HepG2 (cell line): ENCODE data around the gene EPHB3. TPM values are rescaled to one million over a fixed set of nuclear protein-coding genes. Genes with fewer than 3 reads are reported as not detected.

Source experiments
- ATAC-seq: fragments of 200-7000 bp; cut with Tn5 transposase; 3 replicates; pipeline ENCODE4 v1.9.1; 2020; ENCODE audit warnings: mild to moderate bottlenecking, moderate library complexity
- BruUV-seq: library from RNA; stranded (reverse); fragments of 400-500 nt; replicated peaks from 2 replicates; lab custom pipeline; 2021; lab: Mats Ljungman, UMichigan
- CTCF ChIA-PET: fragments of 300-600 bp; formaldehyde crosslinking; extraction: SDS; loops from one replicate; lab custom pipeline; 2021; ENCODE audit warnings: low total read pairs, inconsistent platforms, low intra/inter-chr PET ratio; lab: Yijun Ruan, JAX
- POLR2A ChIA-PET: fragments of 350-600 bp; sonication (Branson Sonifier 250); formaldehyde crosslinking; loops from one replicate; lab custom pipeline; 2020; ENCODE audit warnings: antibody characterized with exemption, inconsistent platforms; lab: Yijun Ruan, JAX
- DNase-seq: peaks from one replicate; pipeline ENCODE4 v3.0.0-alpha.2; 2015; ENCODE audit warnings: low spot score
- FAIRE-seq: peaks from 3 replicates; lab custom pipeline; 2011; peaks lifted over from hg19 to GRCh38; lab: Jason Lieb, UNC
- H2AFZ ChIP-seq: one replicate; pipeline ENCODE4 v1.6.1; 2011; ENCODE audit warnings: low read length, inconsistent platforms
- H3K27ac ChIP-seq: fragments of 300-600 bp; 3 replicates; pipeline ENCODE4 v1.8.0; 2011; ENCODE audit warnings: mixed run types, mild to moderate bottlenecking, mixed read lengths, low read length, inconsistent platforms; ENCODE audit not compliant: insufficient read depth; ENCODE audit errors: extremely low read length
- H3K27me3 ChIP-seq, 2 experiments: fragments of 200-600 bp in 1 of 2; 2 replicates in 1 of 2; 3 replicates in 1 of 2; pipeline versions ENCODE4 v1.6.0 to v1.8.0; 2011; ENCODE audit warnings: low read length in 2 of 2, mild to moderate bottlenecking in 2 of 2, moderate library complexity in 2 of 2, inconsistent platforms in 1 of 2; ENCODE audit not compliant: insufficient read depth in 2 of 2, control insufficient read depth in 1 of 2
- H3K36me3 ChIP-seq, 2 experiments: fragments of 200-600 bp in 1 of 2; replicated peaks in 1 of 2; 2 replicates in 1 of 2; 3 replicates in 1 of 2; pipeline versions ENCODE4 v1.5.1 to v1.8.0; 2011; ENCODE audit warnings: low read length in 2 of 2, inconsistent platforms in 1 of 2; ENCODE audit not compliant: insufficient read depth in 2 of 2, control insufficient read depth in 1 of 2
- H3K4me1 ChIP-seq: 2 replicates; pipeline ENCODE4 v1.5.1; 2012; ENCODE audit warnings: low read length, inconsistent platforms; ENCODE audit not compliant: insufficient read depth
- H3K4me2 ChIP-seq: 2 replicates; pipeline ENCODE4 v1.6.0; 2011; ENCODE audit warnings: low read depth, low read length, inconsistent platforms
- H3K4me3 ChIP-seq, 3 experiments: fragments of 200-600 bp in 1 of 3; sonication (generic), shearing (Covaris generic) in 1 of 3; replicated peaks in 1 of 3; 2 replicates each; pipeline ENCODE4 v1.5.1; 2011 to 2016; ENCODE audit warnings: low read length in 3 of 3, inconsistent platforms in 2 of 3, low read depth in 2 of 3, mild to moderate bottlenecking in 2 of 3, control low read depth in 1 of 3, mixed read lengths in 1 of 3; ENCODE audit not compliant: insufficient read depth in 1 of 3
- H3K79me2 ChIP-seq: one replicate; pipeline ENCODE4 v1.6.1; 2011; ENCODE audit warnings: low read length, inconsistent platforms; ENCODE audit not compliant: insufficient read depth
- H3K9ac ChIP-seq: 2 replicates; pipeline ENCODE4 v1.6.0; 2011; ENCODE audit warnings: mild to moderate bottlenecking, low read depth, low read length, inconsistent platforms; ENCODE audit not compliant: insufficient read depth
- H3K9me3 ChIP-seq: 2 replicates; pipeline ENCODE4 v1.5.1; 2012; ENCODE audit warnings: mild to moderate bottlenecking, low read length
- H4K20me1 ChIP-seq: 2 replicates; pipeline ENCODE4 v1.6.0; 2011; ENCODE audit warnings: inconsistent platforms, mild to moderate bottlenecking, low read length, moderate library complexity; ENCODE audit not compliant: insufficient read depth
- CEBPB ChIP-seq: IDR thresholded peaks from 2 replicates; pipeline ENCODE4 v1.6.1; 2011; ENCODE audit warnings: low read depth, low read length, improper control_type of control experiment, borderline replicate concordance
- CREB3 ChIP-seq: sonication (generic); formaldehyde crosslinking; IDR thresholded peaks from 2 replicates; pipeline ENCODE4 v1.5.0; 2020; ENCODE audit warnings: missing genetic modification reagents
- HNF4G ChIP-seq, 2 experiments: sonication (generic) in 1 of 2; formaldehyde crosslinking in 1 of 2; IDR thresholded peaks; 2 replicates each; pipeline versions ENCODE4 v1.4.0 to v1.6.1; 2011 to 2020; ENCODE audit warnings: borderline replicate concordance in 2 of 2, low read depth in 2 of 2, mild to moderate bottlenecking in 2 of 2, low read length in 1 of 2, missing genetic modification reagents in 1 of 2, moderate library complexity in 1 of 2
- MAFF ChIP-seq: IDR thresholded peaks from 2 replicates; pipeline ENCODE4 v1.6.1; 2011; ENCODE audit warnings: low read depth, low read length, improper control_type of control experiment
- NFE2L1 ChIP-seq: sonication (generic); formaldehyde crosslinking; IDR thresholded peaks from 2 replicates; pipeline ENCODE4 v1.4.0; 2020; ENCODE audit warnings: missing genetic modification reagents, mild to moderate bottlenecking, borderline replicate concordance
- PLRG1 ChIP-seq: fragments of 450-650 bp; conservative IDR thresholded peaks from 2 replicates; pipeline ENCODE4 v1.6.1; 2016
- SMYD3 ChIP-seq: sonication (generic); formaldehyde crosslinking; IDR thresholded peaks from 2 replicates; pipeline ENCODE4 v1.8.1; 2023; ENCODE audit warnings: mild to moderate bottlenecking, missing genetic modification reagents
- TEAD2 ChIP-seq: sonication (generic); formaldehyde crosslinking; IDR thresholded peaks from 2 replicates; pipeline ENCODE4 v1.9.0; 2021; ENCODE audit warnings: missing genetic modification reagents
- ZFP36 ChIP-seq: fragments of 150-350 bp; IDR thresholded peaks from 2 replicates; pipeline ENCODE4 v1.6.1; 2018; ENCODE audit warnings: borderline replicate concordance, low read length, low read depth; ENCODE audit not compliant: partially characterized antibody
- ZNF547 ChIP-seq: sonication (generic); formaldehyde crosslinking; IDR thresholded peaks from 2 replicates; pipeline ENCODE4 v1.5.1; 2020; ENCODE audit warnings: mild to moderate bottlenecking, missing genetic modification reagents
- ZNF552 ChIP-seq: sonication (generic); formaldehyde crosslinking; IDR thresholded peaks from 2 replicates; pipeline ENCODE4 v1.9.0; 2022; ENCODE audit warnings: missing genetic modification reagents, mild to moderate bottlenecking, borderline replicate concordance
- ZNF703 ChIP-seq: sonication (generic); formaldehyde crosslinking; IDR thresholded peaks from 2 replicates; pipeline ENCODE4 v1.5.1; 2020; ENCODE audit warnings: missing genetic modification reagents, mild to moderate bottlenecking, moderate library complexity, borderline replicate concordance
- ZSCAN12 ChIP-seq: sonication (generic); formaldehyde crosslinking; IDR thresholded peaks from 2 replicates; pipeline ENCODE4 v1.9.0; 2021; ENCODE audit warnings: mild to moderate bottlenecking, missing genetic modification reagents
- WGBS: methylation state at CpG from one replicate; pipeline ENCODE4 v1.1.6; 2017; ENCODE audit warnings: low lambda C conversion rate; 5-methylcytosine and 5-hydroxymethylcytosine counted together
- in situ Hi-C: cut with HindIII; loops from 2 replicates; pipeline ENCODE4 v1.10.0; 2017; ENCODE audit warnings: low pct_unique_long_range_greater_than_20kb; ENCODE audit not compliant: extremely low pct_ligation_motif_present
- intact Hi-C: fragments of 100-400 bp; cut with micrococcal nuclease; formaldehyde crosslinking; loops from one replicate; pipeline ENCODE4 v1.10.0; 2022; ENCODE audit not compliant: unreplicated experiment
- polyA plus RNA-seq, 8 experiments: library from polyadenylated mRNA; depleted of rRNA in 3 of 8; stranded (reverse) in 7 of 8; unstranded in 1 of 8; fragments of >200 nt; fragmentation: Illumina TruSeq in 4 of 8; extraction: Trizol in 4 of 8; gene quantifications; 2 replicates each; pipeline versions ENCODE4 v1.2.1 to v1.2.3, GENCODE V29; 2011 to 2016; ENCODE audit warnings: low read depth in 4 of 8, missing spikeins in 1 of 8, mixed read lengths in 1 of 8; ENCODE audit not compliant: insufficient read depth in 1 of 8
- total RNA-seq, 5 experiments: library from RNA; depleted of rRNA; stranded (reverse); fragments of >200 nt; fragmentation: Illumina TruSeq; extraction: Trizol; gene quantifications; 2 replicates each; pipeline ENCODE4 v1.2.3, GENCODE V29; 2016; ENCODE audit warnings: low read depth in 1 of 5
- TF ChIP-seq, protein P1 (sequence below): sonication (generic); formaldehyde crosslinking; IDR thresholded peaks from 2 replicates; pipeline ENCODE4 v1.8.0; 2022; ENCODE audit warnings: low read depth, missing genetic modification reagents

Gene EPHB3
- total and polyA plus RNA-seq, 2 of the 13 experiments (the other 11 are each of a cell fraction or from before 2014, with no cell fraction given): 0.01 TPM; not detected in 1

DNA sequence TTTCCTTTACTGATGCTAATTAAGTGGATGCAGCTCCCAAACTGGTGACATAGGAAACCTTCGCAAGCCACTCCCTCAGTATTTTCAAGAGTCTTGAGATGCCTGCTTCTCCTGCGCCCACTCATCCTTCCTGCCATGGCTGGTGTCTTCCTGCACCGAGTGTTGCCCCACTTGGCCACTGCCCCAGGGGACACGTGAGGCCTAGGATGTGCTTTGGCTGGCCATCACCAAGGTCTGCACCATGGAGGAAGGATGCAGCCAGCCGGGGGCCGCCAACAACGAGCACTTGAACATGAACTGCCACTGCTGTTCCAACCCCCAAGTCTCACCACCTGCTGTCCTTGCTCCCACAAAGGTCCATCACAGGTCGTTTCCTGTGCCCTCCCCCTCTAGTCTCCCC, 34.1 kb downstream of the EPHB3 start:
- Histone ChIP-seq H3K36me3 (no peaks in the 10 kb centered on the region), H3K9ac (no peak overlapping the region), H3K4me3 (no peak overlapping the region), H2AFZ (no peak overlapping the region), H3K27me3 (peaks cover 1 to 48% of the 10 kb centered on the region in 2 experiments; a peak in 2 of 5 replicates), H3K27ac (no peak overlapping the region), H3K4me1 (no peaks in the 10 kb centered on the region), H3K79me2 (no peaks in the 10 kb centered on the region), H4K20me1 (no peaks in the 10 kb centered on the region), H3K9me3 (no peaks in the 10 kb centered on the region), H3K4me2 (no peak overlapping the region)
- ATAC-seq (no peak), DNase-seq (no peak), FAIRE-seq (no peak)
- POLR2A ChIA-PET: no interaction called here
- no peak for TF ChIP-seq ZSCAN12
- no peak for TF ChIP-seq PLRG1
- no peak for TF ChIP-seq TEAD2 (CRISPR knock-in tag)
- TF ChIP-seq ZNF552 (CRISPR knock-in tag): no peak
- no peak for TF ChIP-seq MAFF
- in situ Hi-C loops: no loop called here
- no TSS peak for BruUV-seq
- whole genome bisulfite sequencing: 55% methylated on average over 3 of the region's 8 CpGs
- intact Hi-C loops: no loop called here
- CTCF ChIA-PET: no interaction called here

- Histone ChIP-seq H3K27me3 (peaks cover 1 to 48% of the 10 kb centered on the region in 2 experiments; a peak in 3 of 5 replicates), H3K36me3 (no peaks in the 10 kb centered on the region), H4K20me1 (no peaks in the 10 kb centered on the region), H3K79me2 (no peaks in the 10 kb centered on the region), H3K9ac (no peak overlapping the region), H3K4me1 (no peaks in the 10 kb centered on the region), H3K4me2 (no peak overlapping the region), H3K27ac (no peak overlapping the region), H3K4me3 (no peak overlapping the region), H2AFZ (no peak overlapping the region), H3K9me3 (no peaks in the 10 kb centered on the region)
- intact Hi-C loops: no loop called here
- BruUV-seq: no TSS peak
- WGBS: 46% methylated on average over 5 of the region's 5 CpGs
- in situ Hi-C loops: no loop called here
- no peak for DNase-seq
- no peak for FAIRE-seq
- TF ChIP-seq, protein P1, sequence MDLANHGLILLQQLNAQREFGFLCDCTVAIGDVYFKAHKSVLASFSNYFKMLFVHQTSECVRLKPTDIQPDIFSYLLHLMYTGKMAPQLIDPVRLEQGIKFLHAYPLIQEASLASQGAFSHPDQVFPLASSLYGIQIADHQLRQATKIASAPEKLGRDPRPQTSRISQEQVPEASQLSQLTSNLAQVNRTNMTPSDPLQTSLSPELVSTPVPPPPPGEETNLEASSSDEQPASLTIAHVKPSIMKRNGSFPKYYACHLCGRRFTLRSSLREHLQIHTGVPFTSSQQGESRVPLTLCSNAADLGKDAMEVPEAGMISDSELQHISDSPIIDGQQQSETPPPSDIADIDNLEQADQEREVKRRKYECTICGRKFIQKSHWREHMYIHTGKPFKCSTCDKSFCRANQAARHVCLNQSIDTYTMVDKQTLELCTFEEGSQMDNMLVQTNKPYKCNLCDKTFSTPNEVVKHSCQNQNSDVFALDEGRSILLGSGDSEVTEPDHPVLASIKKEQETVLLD (CRISPR knock-in tag): no peak
- TF ChIP-seq ZFP36 (no peak), SMYD3 (CRISPR knock-in tag) (no peak), NFE2L1 (CRISPR knock-in tag) (no peak), CEBPB (no peak), ZNF547 (no peak), HNF4G (IDR thresholded peaks at IDR 0.05; ENCODE audit: borderline replicate concordance, low read depth, low read length) (no peak), HNF4G (CRISPR knock-in tag; IDR thresholded peaks at IDR 0.05; ENCODE audit: borderline replicate concordance, low read depth) (no peak), CREB3 (CRISPR knock-in tag) (no peak), ZNF703 (no peak)
- CTCF ChIA-PET: no interaction called here
- POLR2A ChIA-PET: no interaction called here
- no peak for ATAC-seq
Observed at GRCh38 chr3:184596233-184596632, 34.6 kb downstream of the EPHB3 start.
